Esophagus mucosa (tissue), 1 donor: ENCODE measurements around the gene MEIS1. TPM values are rescaled to one million over a fixed set of nuclear protein-coding genes. Genes with fewer than 3 reads are reported as not detected.
A peak's percentile ranks its signal among the peaks of the same experiment; 100 is the strongest.

Experiments
- ATAC-seq: fragments of 200-7000 bp; cut with Tn5 transposase; one replicate; pipeline ENCODE4 v1.9.1; 2020
- total RNA-seq: library from RNA; stranded (reverse); gene quantifications from one replicate; pipeline ENCODE4 v1.2.4, GENCODE V29; 2023
- donor health status: DM: yes; HTN: yes; CAD: no.

Gene MEIS1
- total RNA-seq, 1 donor from 2014 or later = 31.8 TPM

GRCh38 chr2:66569321-66569851 is 134.5 kb downstream of the MEIS1 start:
- no peak for ATAC-seq

DNA sequence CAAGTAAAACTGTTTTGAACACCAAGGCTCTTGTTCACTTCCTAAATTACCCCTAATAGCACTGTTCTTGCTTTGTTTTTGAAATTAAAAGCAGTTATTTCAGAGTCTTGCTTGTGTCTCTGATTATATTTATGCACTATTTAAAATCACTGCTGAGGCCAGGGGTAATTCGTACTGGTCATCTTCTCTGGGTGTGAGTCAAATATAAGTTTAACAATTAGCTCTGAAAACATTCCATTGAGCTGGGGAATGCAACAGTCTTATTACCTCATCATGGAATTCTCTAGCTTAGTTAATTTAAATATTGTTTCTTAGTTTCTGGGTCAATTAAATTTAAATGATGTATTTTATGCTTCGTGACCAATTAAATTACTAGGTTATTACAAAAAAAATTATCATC is 135.0 kb downstream of the MEIS1 start:
- no peak for ATAC-seq

- no peak for ATAC-seq
Measured at GRCh38 chr2:66570471-66570870, 135.5 kb downstream of the MEIS1 start.

DNA sequence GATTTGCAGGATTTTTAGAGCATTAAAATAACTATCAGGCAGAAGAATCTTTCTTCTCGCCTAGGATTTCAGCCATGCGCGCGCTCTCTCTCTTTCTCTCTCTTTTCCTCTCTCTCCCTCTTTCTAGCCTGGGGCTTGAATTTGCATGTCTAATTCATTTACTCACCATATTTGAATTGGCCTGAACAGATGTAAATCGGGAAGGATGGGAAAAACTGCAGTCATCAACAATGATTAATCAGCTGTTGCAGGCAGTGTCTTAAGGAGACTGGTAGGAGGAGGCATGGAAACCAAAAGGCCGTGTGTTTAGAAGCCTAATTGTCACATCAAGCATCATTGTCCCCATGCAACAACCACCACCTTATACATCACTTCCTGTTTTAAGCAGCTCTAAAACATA is 137.0 kb downstream of the MEIS1 start:
- ATAC-seq = no peak

- no peak for ATAC-seq
Measured at GRCh38 chr2:66572391-66572790, 137.5 kb downstream of the MEIS1 start.

- ATAC-seq = no peak
Measured at GRCh38 chr2:66573416-66573815, 138.5 kb downstream of the MEIS1 start.

- no peak for ATAC-seq
Measured at GRCh38 chr2:66573821-66574233, 138.9 kb downstream of the MEIS1 start.

DNA sequence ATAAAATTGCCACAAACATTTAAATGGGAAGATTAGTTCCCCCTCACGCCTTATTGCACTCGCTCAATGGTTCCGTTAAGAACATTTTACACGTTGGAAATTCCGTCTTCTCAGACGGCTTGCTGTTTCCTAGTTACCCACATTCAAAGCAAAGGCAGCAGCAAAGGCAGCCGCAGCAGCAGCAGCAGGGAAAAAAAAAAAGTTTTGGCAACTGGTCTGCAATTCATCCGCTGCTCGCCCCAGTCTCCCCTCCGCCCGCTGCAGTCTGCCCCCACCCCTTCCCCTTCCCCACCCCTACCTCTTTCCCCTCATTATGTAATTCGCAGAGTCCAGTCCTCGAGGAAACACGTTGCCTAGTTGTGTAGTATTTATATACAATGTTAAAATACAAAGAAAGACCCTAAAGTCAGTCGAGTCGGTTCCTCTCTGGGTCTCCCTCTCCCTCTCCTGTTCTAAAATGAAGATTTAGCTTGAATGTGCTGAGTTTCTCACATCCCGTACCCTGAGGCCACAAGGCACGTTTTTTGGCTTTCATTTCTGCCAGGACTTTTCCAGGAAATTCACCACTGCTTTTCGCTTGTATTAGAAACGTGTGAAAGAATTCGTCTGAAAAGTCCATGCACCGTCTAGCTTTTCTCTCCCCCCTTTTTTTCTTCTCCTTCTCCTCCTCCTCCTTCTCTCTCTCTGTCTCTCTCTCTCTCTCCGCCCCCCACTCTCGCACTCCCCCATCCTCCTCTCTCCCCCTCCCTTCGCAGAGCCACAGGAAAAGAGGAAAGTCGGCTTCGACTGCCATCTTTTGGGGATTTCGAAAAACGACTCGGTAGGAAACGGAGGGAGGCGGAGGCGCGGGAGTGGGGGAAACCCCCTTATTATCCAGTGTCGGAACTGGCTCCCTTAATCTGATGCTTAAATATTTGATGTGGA is 140.0 kb downstream of the MEIS1 start:
- ATAC-seq = peak; percentile 33

DNA sequence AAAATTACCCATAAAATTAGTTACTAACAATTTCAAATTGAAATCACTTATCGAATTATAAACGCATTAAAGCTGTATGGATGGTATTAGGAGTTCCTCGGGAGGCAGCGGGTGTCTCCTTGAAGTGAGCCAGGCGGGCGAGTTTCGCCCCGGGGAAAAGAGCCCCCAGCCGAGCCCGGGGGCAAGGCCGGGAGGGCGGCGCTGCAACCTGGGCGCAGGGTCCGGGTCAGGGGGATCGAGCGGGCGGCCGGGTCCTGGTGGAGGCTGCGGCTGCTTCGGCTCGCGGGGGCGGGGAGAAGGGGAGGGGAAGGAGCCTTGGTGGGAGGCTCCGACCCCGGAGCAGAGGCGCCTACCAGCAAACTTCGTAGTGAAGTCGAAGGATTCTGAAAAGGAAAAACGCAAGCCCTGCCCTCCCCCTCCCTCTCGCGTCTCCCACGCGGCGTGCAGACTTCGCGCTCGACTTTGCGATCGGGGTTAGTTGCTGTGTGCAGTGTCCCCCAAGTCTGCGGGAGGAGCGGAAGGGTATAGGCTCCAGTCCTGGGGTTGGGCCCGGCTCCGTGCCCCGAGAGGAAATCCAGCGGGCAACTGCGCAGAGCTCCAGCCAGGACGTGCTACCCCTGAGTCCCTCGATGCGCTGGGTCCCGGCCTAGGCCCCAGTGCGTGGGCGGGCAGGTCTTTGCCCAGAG is 140.8 kb downstream of the MEIS1 start:
- ATAC-seq = peak; percentile 46

GRCh38 chr2:66576311-66576560 is 141.3 kb downstream of the MEIS1 start:
- ATAC-seq = peak; percentile 29

GRCh38 chr2:66576561-66577320 is 141.8 kb downstream of the MEIS1 start:
- peak; percentile 48 for ATAC-seq

DNA sequence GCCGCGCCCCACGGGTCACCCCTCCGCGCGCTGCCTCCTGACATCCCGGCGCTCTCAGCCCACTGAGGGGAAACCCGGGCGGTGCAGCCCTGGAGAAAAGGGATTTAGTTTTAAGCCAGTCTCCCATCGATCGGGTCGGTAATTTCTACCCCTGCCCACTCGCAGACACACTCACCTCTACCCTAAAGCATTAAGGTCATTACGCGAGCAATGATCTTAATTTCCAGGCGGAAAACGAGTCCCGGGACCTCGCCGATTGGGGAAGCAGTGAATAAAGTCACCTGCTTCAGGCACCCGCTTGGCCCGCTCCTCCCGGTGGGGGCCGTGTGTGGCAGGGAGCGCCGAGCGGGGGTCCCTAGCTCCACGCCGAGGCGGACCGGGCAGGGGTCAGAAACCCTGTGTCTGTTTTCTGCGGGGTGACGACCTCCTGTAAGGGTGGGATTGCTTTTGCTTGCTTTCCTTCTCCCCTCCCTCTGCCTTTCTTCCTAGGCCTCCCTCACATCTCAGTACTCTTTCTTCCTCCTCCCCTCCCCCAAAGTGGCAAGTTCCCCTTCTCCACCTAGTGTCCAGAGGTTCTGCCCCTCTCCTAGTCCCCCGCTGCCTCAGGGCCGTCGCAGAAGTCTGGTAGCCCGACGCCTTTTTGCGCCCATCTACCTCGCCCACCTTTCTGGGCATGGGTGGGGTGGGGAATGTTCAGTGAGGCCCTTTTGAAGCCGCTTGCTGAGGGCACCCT is 142.6 kb downstream of the MEIS1 start:
- ATAC-seq = peak; percentile 28

GRCh38 chr2:66578054-66578686 is 143.2 kb downstream of the MEIS1 start:
- no peak for ATAC-seq

GRCh38 chr2:66578687-66579106 is 143.8 kb downstream of the MEIS1 start:
- ATAC-seq = no peak

DNA sequence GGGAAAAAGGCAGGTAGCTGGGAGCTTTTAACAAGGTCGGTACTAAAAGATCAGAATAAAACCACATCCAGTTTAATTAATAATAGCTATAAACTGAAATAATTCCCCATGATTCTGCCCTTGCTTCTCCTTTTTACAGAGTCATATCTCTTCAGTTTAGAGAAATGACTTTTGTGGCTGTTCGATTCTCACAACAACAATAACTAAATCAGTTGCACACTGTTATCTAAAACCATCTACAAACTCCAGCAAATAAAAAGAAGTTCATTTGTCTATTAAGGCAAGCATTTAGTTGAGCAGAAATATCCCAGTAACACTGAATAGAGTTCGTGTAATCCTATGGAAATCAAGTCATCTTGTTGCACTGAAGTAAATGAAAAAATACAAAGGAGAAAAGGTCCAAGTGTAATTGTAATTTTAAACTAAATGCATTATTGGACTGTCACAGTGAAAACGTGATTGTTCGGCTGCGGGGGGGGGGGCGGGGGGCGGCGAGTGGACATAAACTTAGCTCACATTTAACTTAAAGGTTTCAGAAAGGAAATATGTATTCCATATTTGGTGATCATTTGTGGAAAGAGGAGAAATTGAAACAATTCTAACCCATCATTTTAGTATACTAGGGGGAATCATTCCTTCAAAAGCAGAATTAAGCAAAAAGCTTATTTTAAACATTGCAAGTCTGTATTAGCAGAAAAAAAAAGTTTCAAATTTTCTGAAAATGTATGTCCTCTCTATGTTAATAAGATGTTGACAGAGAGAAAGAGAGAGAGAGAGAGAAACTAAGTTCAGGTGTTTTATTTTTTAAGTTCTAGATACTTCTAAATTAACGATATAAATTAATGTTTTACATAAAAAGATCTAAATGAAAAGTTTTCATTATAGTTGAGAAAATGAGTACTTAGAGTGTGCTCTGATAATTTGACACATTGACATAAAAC is 144.5 kb downstream of the MEIS1 start:
- ATAC-seq = no peak

GRCh38 chr2:66580166-66581049 is 145.5 kb downstream of the MEIS1 start:
- no peak for ATAC-seq

DNA sequence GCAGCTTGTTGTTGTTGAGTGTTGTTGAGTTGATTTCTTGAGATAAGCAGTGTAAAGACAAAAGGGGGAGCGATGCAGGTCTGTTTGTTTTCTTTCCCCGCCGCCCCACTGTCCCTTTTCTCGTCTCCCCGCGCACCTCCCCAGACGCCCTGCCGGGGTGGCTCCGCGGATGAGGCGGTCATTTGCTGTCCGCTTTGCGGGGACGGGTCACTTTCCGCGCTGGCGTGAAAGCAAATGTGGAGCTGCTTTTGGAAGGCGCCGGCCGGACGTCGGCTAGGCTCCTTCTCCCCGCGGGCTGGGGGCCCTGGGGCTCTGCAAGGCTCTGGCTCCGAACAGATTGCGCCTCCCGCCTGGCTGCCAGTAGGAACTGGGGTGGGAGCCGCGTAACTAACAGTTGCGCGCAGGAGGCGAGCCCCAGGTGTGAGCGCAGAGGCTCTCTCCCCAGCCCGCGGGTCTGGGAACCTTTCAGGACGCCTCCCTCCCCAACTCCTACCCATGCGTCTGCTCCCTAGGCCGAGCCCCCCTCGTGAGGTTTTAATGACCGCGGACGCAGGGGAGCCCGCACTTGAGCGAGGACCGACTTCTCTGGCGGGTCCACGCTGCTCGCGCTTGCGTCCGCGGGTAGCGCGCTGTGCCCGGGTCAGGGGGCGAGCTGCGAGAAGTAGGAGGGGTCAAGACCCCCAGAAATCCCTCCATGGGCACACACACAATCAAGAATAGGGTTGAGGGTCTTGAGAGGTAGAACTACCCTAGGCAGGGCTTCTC is 146.6 kb downstream of the MEIS1 start:
- ATAC-seq = no peak

GRCh38 chr2:66582104-66582986 is 147.4 kb downstream of the MEIS1 start:
- ATAC-seq = no peak
